Upper lobe of left lung (tissue), 4 donors: Measurements from ENCODE around the gene CTXN2.

ENCODE experiments used
- EP300 ChIP-seq, 4 donors: sonication (generic); formaldehyde crosslinking; IDR thresholded peaks; one replicate each; pipeline ENCODE4 v1.5.1; 2017; ENCODE audit warnings: antibody characterized with exemption in 4 of 4, control low read depth in 2 of 4
- POLR2A ChIP-seq, 4 donors: fragments of 450-650 bp; IDR thresholded peaks; one replicate each; pipeline ENCODE4 v1.5.1; 2016 to 2017; ENCODE audit warnings: antibody characterized with exemption in 4 of 4, mild to moderate bottlenecking in 2 of 4
- TF ChIP-seq, protein P1 (sequence below), 6 experiments: fragments of 450-650 bp in 4 of 6; fragments of 200-600 bp in 2 of 6; sonication (generic) in 2 of 6; IDR thresholded peaks; one replicate each; pipeline ENCODE4 v1.5.1; 2016 to 2019; ENCODE audit warnings: antibody characterized with exemption in 6 of 6

DNA sequence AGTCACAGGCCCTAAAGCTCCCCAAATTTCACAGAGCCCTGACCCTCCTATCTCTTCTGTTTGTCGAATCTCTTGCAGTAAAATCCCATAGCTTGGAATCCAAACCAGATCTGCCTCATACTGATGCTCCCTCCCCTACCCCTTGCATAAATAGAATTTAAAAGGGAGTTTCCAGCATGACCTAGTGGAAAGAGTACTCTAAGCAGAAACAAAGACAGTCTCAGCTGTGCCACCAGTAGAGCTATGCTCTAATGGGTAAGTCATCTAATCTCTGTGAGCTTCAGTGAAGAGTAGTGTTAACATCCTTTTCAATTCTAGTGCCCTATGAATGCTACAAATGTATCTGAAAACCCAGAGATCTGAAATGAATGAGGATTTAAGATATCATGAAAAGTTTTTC is 10.6 kb downstream of the CTXN2 start:
- TF ChIP-seq, protein P1, sequence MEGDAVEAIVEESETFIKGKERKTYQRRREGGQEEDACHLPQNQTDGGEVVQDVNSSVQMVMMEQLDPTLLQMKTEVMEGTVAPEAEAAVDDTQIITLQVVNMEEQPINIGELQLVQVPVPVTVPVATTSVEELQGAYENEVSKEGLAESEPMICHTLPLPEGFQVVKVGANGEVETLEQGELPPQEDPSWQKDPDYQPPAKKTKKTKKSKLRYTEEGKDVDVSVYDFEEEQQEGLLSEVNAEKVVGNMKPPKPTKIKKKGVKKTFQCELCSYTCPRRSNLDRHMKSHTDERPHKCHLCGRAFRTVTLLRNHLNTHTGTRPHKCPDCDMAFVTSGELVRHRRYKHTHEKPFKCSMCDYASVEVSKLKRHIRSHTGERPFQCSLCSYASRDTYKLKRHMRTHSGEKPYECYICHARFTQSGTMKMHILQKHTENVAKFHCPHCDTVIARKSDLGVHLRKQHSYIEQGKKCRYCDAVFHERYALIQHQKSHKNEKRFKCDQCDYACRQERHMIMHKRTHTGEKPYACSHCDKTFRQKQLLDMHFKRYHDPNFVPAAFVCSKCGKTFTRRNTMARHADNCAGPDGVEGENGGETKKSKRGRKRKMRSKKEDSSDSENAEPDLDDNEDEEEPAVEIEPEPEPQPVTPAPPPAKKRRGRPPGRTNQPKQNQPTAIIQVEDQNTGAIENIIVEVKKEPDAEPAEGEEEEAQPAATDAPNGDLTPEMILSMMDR (IDR thresholded peaks at IDR 0.05) = no peak
- TF ChIP-seq EP300 (IDR thresholded peaks at IDR 0.05) = no peak
- TF ChIP-seq POLR2A (IDR thresholded peaks at IDR 0.05) = no peak
